Muscle of leg (tissue), 11 donors: Measurements from ENCODE around the gene RANGAP1. TPM values are rescaled to one million over a fixed set of nuclear protein-coding genes. Genes with fewer than 3 reads are reported as not detected.
A peak's percentile ranks its signal among the peaks of the same experiment; 100 is the strongest.

Experiments
- DNase-seq: peaks from one replicate; pipeline ENCODE4 v3.0.0; 2013
- H3K27ac ChIP-seq: one replicate; pipeline ENCODE4 v1.5.1; 2013; ENCODE audit warnings: mild to moderate bottlenecking, low read length, control low read depth
- H3K27me3 ChIP-seq: one replicate; pipeline ENCODE4 v1.6.1; 2013; ENCODE audit warnings: low read length; ENCODE audit not compliant: control insufficient read depth, insufficient read depth
- H3K36me3 ChIP-seq: one replicate; pipeline ENCODE4 v1.6.1; 2013; ENCODE audit warnings: low read length; ENCODE audit not compliant: control insufficient read depth, insufficient read depth
- H3K4me1 ChIP-seq: one replicate; pipeline ENCODE4 v1.6.1; 2013; ENCODE audit warnings: low read length; ENCODE audit not compliant: control insufficient read depth, insufficient read depth
- H3K4me3 ChIP-seq: one replicate; pipeline ENCODE4 v1.5.1; 2013; ENCODE audit warnings: low read length, control low read depth
- H3K9me3 ChIP-seq: replicated peaks from 2 replicates; pipeline ENCODE4 v1.6.1; 2013; ENCODE audit warnings: low read depth, low read length; ENCODE audit not compliant: control insufficient read depth
- WGBS: methylation state at CpG from one replicate; pipeline ENCODE4 v1.1.5; 2013; ENCODE audit warnings: missing lambda C conversion rate; ENCODE audit not compliant: insufficient coverage; 5-methylcytosine and 5-hydroxymethylcytosine counted together
- polyA plus RNA-seq, 8 donors: library from polyadenylated mRNA; unstranded; fragments of 120-200 nt; gene quantifications; one replicate each; pipeline versions ENCODE4 v1.2.1 to v1.2.3, GENCODE V29; 2013; ENCODE audit warnings: inconsistent platforms in 1 of 8, low replicate concordance in 1 of 8; ENCODE audit not compliant: insufficient read length in 8 of 8, insufficient read depth in 1 of 8
- total RNA-seq: library from RNA; stranded (reverse); fragments of 120-200 nt; gene quantifications from one replicate; pipeline ENCODE4 v1.2.4, GENCODE V29; 2013

RANGAP1 gene
- total and polyA plus RNA-seq, 9 donors = 12.7 to 39.4 (median 31.2) TPM

DNA sequence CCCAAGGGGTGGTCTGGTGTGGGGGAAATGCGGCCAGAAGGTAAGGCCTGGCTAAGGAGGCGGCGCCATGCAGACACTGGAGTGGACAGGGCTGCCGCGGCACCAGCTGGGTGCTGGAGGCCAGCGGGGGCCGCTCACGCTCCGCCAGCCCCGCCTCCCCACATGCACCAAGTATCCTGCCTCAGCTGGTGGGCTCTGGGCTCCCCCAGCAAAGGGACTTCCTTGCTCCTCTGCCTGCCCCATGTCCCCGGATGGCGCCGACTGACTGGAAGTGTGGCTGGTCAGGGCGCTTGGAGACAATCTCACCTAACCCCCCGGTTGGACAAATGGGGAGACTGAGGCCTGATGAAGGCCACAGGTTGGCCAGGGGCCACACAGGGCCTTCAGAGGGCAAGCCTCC lies 37.7 kb downstream of the RANGAP1 start:
- Histone ChIP-seq H3K27me3 (no peaks in the 10 kb centered on the region), H3K27ac (no peak overlapping the region), H3K9me3 (no peaks in the 10 kb centered on the region), H3K4me1 (no peaks in the 10 kb centered on the region), H3K36me3 (peaks cover 70% of the 10 kb centered on the region), H3K4me3 (no peak overlapping the region)
- no peak for DNase-seq
- 93% methylated on average over 14 of the region's 15 CpGs for WGBS

DNA sequence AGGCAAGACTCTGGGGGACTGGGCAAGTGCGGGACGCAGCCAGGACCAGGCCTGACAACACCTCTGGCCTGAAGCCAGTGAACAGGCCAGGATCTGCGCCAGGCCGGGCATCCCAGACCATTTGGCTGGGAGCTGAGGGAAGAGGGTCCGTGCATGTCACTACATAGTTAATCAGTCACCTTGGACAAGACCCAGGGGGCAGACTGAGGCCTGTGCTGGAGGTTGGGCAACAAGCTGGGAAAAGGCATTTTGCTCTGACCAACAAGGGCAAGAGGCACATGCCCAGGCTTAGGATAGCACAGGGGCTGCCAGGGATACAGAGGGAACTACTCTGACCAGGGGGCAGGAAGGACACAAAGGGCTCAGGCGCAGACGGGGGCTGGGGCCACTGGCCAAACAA lies 38.3 kb downstream of the RANGAP1 start:
- DNase-seq = no peak

DNA sequence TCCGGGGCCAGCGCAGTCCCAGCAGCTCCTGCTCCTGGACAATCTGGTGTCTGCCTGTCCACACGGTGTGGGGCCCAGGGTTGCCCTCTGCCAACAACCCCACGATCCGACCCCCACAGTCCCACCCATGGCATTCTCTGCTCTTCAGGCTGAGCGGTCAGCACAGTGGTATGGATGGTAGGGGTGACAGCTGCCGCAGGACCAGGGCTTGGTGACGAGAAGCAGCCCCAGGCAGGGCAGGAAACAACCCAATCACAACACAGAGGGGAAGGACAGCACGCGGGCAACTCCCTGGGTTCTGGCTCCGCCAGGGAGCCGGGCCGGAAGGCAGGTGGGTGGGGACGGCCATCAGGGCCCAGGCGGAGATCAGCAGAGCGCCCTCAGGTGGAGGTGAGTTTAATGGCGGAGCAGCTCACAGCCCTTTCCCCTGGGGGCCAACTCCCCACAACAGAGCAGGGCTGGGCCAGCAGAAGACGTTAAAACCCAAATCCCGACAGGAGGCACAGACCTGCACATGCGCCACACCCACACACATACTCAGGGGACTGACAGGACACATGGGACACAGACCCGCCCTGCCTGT lies 40.0 kb downstream of the RANGAP1 start:
- no peak overlapping the region for H3K4me3 ChIP-seq
- no peaks in the 10 kb centered on the region for H3K4me1 ChIP-seq
- no peak overlapping the region for H3K27ac ChIP-seq
- no peaks in the 10 kb centered on the region for H3K9me3 ChIP-seq
- no peaks in the 10 kb centered on the region for H3K27me3 ChIP-seq
- 74% methylated on average over 8 of the region's 21 CpGs for WGBS
- H3K36me3 ChIP-seq = peaks cover 53% of the 10 kb centered on the region
- no peak for DNase-seq

More for the DNA sequence above, 38.3 kb downstream of the RANGAP1 start:
- 85% methylated on average over 7 of the region's 7 CpGs for WGBS
- Histone ChIP-seq H3K27ac (no peak overlapping the region), H3K4me1 (no peaks in the 10 kb centered on the region), H3K27me3 (no peaks in the 10 kb centered on the region), H3K9me3 (no peaks in the 10 kb centered on the region), H3K4me3 (no peak overlapping the region), H3K36me3 (peaks cover 63% of the 10 kb centered on the region)

DNA sequence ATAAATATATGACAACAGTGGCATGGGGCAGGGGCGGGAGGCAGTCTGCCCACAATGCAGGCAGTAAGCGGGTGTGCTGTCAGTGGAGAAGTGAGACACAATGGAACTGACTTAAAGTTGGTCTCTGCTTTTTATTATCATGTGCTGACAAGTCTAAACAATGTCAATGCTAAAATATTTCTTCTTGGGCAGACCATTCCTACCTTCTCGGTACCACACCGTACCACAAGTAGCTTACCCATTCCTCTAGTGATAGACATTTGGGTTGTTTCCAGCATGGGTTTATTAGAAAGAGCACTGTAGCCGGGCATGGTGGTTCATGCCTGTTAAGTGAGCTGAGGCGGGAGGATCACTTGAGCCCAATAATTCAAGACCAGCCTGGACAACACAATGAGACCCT lies 42.6 kb downstream of the RANGAP1 start:
- no peak for DNase-seq
- H3K27ac ChIP-seq = no peak overlapping the region

DNA sequence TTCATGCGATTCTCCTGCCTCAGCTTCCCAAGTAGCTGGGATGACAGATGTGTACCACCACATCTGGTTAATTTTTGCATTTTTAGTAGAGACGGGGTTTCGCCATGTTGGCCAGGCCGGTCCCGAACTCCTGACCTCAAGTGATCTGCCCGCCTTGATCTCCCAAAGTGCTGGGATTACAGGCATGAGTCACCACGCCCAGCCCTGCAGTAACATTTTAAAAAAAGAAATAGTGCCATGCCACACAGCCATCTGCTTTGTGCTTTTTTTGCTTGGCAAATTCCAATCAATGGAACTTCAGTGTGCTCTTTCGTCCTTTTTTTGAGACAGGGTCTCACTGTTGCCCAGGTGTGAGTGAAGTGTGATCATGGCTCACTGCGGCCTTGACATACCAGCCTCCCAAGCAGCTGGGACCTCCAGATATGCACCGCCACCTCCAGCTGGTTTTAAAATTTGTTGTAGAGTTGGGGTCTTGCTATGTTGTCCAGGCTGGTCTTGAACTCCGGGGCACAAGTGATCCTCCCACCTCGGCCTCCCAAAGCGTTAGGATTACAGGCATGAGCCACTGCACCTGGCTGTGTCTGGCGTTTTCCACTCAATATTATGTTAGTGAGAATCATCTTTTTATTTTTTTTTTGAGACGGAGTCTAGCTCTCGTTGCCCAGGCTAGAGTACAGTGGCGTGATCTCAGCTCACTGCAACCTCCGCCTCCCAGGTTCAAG lies 43.4 kb downstream of the RANGAP1 start:
- peaks cover 13% of the 10 kb centered on the region for H3K4me1 ChIP-seq
- no peaks in the 10 kb centered on the region for H3K27me3 ChIP-seq
- H3K4me3 ChIP-seq = no peak overlapping the region
- WGBS = 88% methylated on average over 14 of the region's 18 CpGs
- peaks cover 20% of the 10 kb centered on the region for H3K36me3 ChIP-seq
- no peak for DNase-seq
- H3K27ac ChIP-seq = no peak overlapping the region
- H3K9me3 ChIP-seq = no peaks in the 10 kb centered on the region

More for the DNA sequence above, 42.6 kb downstream of the RANGAP1 start:
- Histone ChIP-seq H3K36me3 (peaks cover 28% of the 10 kb centered on the region), H3K9me3 (no peaks in the 10 kb centered on the region), H3K4me1 (peaks cover 9% of the 10 kb centered on the region), H3K27me3 (no peaks in the 10 kb centered on the region), H3K4me3 (no peak overlapping the region)
- WGBS = 86% methylated on average over 2 of the region's 6 CpGs

DNA sequence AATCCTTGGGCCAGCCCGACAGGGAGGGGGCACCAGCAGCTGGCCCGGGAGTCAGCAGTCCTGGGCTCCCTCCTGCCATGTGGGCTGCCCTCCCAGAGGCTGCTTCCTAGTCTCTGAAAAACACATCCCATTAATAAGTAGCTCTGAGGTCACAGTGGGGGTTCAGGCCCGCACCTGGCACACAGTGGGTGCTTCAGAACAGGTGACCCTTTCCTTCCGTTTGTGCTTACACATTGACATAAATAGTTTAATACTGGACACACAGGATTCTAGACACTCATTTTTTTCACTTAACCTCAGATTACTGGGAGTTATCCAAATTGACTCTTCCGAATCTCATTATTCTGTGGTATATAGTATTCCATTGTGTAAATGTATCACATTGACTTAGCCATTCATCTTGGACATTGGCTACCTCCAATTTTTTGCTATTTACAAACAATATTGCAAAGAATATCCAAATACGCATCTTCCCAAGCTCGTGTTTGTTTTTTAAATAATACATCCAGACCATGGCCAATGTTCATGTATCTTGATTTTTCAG lies 44.8 kb downstream of the RANGAP1 start:
- Histone ChIP-seq H3K4me3 (no peak overlapping the region), H3K27me3 (no peaks in the 10 kb centered on the region), H3K27ac (no peak overlapping the region), H3K9me3 (no peaks in the 10 kb centered on the region), H3K36me3 (peaks cover 11% of the 10 kb centered on the region), H3K4me1 (peaks cover 19% of the 10 kb centered on the region)
- 100% methylated on average over 2 of the region's 7 CpGs for WGBS
- DNase-seq = no peak

DNA sequence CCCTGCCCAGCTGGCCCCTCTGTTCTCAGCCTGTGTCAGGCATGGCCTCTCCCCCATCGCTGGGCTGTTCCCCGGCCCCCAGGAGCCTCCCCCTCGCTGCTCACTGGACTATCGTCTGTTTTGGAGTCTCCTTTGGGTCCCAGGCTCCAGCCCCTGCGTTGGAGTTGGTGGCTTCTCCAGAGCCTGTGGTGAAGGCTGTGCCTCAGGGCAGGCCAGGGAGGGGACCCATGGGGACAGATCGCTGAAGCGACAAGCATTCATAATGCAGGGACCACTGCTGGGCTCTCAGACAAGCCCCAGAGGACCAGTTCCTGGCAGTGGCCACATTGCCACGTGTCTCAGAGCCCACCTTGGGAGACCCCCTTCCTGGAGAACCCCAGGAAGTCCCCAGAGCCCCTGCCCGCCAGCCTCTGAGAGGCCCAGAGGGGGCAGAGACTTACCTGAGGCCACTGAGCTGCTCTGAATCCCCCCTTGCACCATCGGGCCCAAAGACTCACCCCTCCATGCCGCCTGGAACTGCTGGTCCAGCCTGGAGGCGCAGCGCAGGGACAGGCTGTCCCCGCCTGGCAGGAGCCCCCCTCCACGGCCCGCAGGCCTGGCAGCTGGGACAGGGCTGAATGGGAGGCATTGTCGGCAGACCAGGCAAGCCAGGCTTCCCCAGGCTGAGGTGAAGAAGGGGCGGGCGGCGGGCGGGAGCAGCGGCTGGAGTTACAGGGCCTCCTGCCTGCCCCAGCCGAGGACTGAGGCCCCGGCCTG lies 45.4 kb downstream of the RANGAP1 start, which contains the start of gene CHADL:
Gene CHADL (minus strand): TSS at position 555 of the 756 bp plus-strand sequence. CDS start 50 bp downstream, at position 505.
- H3K4me3 ChIP-seq = no peak within 1 kb of the TSS
- H3K36me3 ChIP-seq = peaks cover 5% of the 10 kb centered on the region
- WGBS = 43% methylated on average over 24 of the region's 24 CpGs
- H3K27ac ChIP-seq = peak within 1 kb of the TSS; percentile 35
- no peaks in the 10 kb centered on the region for H3K9me3 ChIP-seq
- H3K4me1 ChIP-seq = peaks cover 19% of the 10 kb centered on the region
- DNase-seq = peak; percentile 59
- no peaks in the 10 kb centered on the region for H3K27me3 ChIP-seq

DNA sequence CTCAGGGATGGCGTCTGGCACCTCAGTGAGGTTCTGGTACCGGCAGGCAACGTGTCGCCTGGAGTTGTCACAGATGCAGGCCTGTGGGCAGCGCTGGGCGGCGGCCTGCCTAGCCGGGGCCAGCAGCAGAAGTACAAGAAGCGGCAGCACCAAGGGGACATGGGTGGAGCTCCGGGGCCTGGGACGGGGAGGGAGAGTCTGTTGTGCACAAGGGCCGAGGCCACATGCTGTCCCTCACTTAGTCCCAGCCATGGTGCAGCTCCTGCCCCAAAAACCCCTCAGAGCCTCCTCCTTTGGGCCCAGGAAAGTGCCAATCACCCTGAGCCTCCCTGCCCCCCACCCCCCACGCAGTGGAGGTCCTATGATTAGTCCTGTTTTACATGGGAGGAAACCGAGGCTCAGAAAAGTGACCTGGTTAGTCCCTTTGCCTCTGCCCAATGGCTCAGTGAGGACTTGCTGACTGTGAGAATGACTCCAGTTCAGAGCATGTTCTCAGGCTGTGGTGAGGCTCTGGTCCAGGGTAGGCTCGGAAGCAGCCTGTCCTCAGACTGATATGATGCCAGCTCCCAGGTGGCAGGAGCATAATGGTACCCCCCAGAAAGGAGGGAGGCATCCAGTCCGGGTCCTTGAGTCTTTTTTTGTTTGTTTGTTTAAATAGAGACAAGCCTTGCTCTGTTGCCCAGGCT lies 46.4 kb downstream of the RANGAP1 start:
- no peak for DNase-seq
- no peaks in the 10 kb centered on the region for H3K9me3 ChIP-seq
- H3K4me1 ChIP-seq = peaks cover 25% of the 10 kb centered on the region
- WGBS = 87% methylated on average over 7 of the region's 16 CpGs
- no peaks in the 10 kb centered on the region for H3K36me3 ChIP-seq
- H3K27me3 ChIP-seq = no peaks in the 10 kb centered on the region
- no peak overlapping the region for H3K27ac ChIP-seq
- H3K4me3 ChIP-seq = no peak overlapping the region

DNA sequence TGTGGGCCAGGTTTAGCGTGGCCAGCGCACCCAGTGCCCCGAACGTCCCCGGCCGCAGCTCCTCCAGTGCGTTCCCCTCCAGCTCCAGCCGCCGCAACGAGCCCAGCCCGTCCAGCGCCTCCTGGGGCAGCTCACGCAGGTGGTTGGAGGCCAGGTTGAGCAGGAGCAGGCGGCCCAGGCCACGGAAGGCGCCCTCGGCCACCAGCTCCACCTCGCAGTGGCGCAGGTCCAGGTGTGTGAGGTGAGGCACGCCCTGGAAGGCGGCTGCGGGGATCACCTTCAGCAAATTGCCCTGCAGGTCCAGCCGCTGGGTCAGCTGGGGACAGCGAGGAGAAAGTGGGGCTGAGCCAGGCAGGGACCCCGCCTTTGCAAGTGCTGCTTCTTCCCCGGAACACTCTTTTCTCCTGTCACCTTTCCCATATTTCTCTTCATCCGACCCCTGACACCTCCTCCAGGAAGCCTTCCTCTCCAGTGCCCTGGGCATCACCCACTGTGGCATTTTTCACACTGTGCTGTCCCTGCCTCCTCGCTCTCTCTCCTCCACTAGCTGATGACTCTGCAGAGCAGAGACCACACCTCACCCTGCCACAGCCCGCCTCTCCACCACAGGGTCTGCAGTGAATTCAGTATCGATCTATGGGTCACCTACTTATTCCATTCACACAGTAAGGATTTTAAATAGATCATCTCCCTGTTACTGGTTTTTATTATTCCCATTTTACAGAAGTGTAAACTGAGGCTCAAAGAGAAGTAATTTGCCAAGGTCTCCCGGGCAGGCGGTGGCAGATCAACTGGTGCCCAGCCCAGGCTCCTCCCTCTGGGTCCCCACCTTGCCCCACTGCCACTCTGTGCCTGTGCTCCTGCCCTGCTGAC lies 47.2 kb downstream of the RANGAP1 start:
- no peaks in the 10 kb centered on the region for H3K27me3 ChIP-seq
- no peak overlapping the region for H3K27ac ChIP-seq
- 79% methylated on average over 26 of the region's 32 CpGs for WGBS
- H3K9me3 ChIP-seq = no peaks in the 10 kb centered on the region
- H3K36me3 ChIP-seq = no peaks in the 10 kb centered on the region
- no peak for DNase-seq
- peaks cover 25% of the 10 kb centered on the region for H3K4me1 ChIP-seq
- no peak overlapping the region for H3K4me3 ChIP-seq
